Esophagus muscularis mucosa (tissue), 4 donors: ENCODE data around the gene PIGR. TPM values are rescaled to one million over a fixed set of nuclear protein-coding genes. Genes with fewer than 3 reads are reported as not detected.

Experiments
- DNase-seq: peaks from one replicate; pipeline ENCODE4 v3.0.0-alpha.2; 2017; ENCODE audit errors: extremely low spot score
- H3K27ac ChIP-seq, 4 donors: fragments of 200-600 bp; sonication (generic); replicated peaks in 1 of 4; 1 replicate in 3 of 4; 2 replicates in 1 of 4; pipeline ENCODE4 v1.5.1; 2016 to 2019; ENCODE audit warnings: mild to moderate bottlenecking in 1 of 4
- H3K27me3 ChIP-seq, 4 donors: fragments of 200-600 bp; sonication (generic); one replicate each; pipeline versions ENCODE4 v1.5.1 to v1.6.0; 2016 to 2019
- H3K36me3 ChIP-seq, 4 donors: fragments of 200-600 bp; sonication (generic); one replicate each; pipeline ENCODE4 v1.5.1; 2016 to 2019
- H3K4me1 ChIP-seq, 4 donors: fragments of 200-600 bp; sonication (generic); one replicate each; pipeline ENCODE4 v1.5.1; 2016 to 2019
- H3K4me3 ChIP-seq, 4 donors: fragments of 200-600 bp; sonication (generic); 1 replicate in 2 of 4; 2 replicates in 2 of 4; pipeline ENCODE4 v1.5.1; 2016 to 2019; ENCODE audit warnings: mild to moderate bottlenecking in 4 of 4, moderate library complexity in 1 of 4
- H3K9me3 ChIP-seq, 4 donors: fragments of 200-600 bp; sonication (generic); 1 replicate in 3 of 4; 2 replicates in 1 of 4; pipeline ENCODE4 v1.5.1; 2016 to 2019
- CTCF ChIP-seq, 3 experiments: fragments of 200-600 bp in 2 of 3; fragments of 450-650 bp in 1 of 3; sonication (generic) in 2 of 3; IDR thresholded peaks; one replicate each; pipeline ENCODE4 v1.5.1; 2017 to 2019; ENCODE audit warnings: antibody characterized with exemption in 3 of 3, mild to moderate bottlenecking in 2 of 3, moderate library complexity in 1 of 3
- EP300 ChIP-seq: sonication (generic); formaldehyde crosslinking; IDR thresholded peaks from one replicate; pipeline ENCODE4 v1.6.1; 2017; ENCODE audit warnings: antibody characterized with exemption
- POLR2A ChIP-seq: fragments of 450-650 bp; IDR thresholded peaks from one replicate; pipeline ENCODE4 v1.6.1; 2017; ENCODE audit warnings: antibody characterized with exemption, moderate library complexity, mild to moderate bottlenecking, low read depth
- POLR2AphosphoS5 ChIP-seq, 2 donors: sonication (generic); formaldehyde crosslinking; IDR thresholded peaks; one replicate each; pipeline ENCODE4 v1.6.1; 2017; ENCODE audit warnings: antibody characterized with exemption in 2 of 2
- WGBS: methylation state at CpG from one replicate; pipeline ENCODE4 v1.1.5; 2018; 5-methylcytosine and 5-hydroxymethylcytosine counted together
- intact Hi-C: fragments of 100-400 bp; cut with DNase I; formaldehyde crosslinking; loops from one replicate; pipeline ENCODE4 v1.15.1; 2023
- total RNA-seq, 4 donors: library from RNA; depleted of rRNA; stranded (reverse); fragments of >200 nt; gene quantifications; one replicate each; pipeline versions ENCODE4 v1.1.0 to v1.2.1, GENCODE V29; 2016

PIGR gene
- total RNA-seq, 4 donors from 2014 or later: 0.42 to 4.2 (median 1.1) TPM; not detected in 1

GRCh38 chr1:206913766-206914537, 32.3 kb downstream of the PIGR start:
- no peak for DNase-seq
- H3K27ac ChIP-seq: no peak overlapping the region
- H3K4me3 ChIP-seq: no peak overlapping the region
- WGBS: 87% methylated on average over 12 of the region's 12 CpGs
- peaks cover 14 to 31% (median 21%) of the 10 kb centered on the region in 4 donors for H3K4me1 ChIP-seq
- TF ChIP-seq EP300 (no peak), POLR2A (no peak), POLR2AphosphoS5 (IDR thresholded peaks at IDR 0.05) (no peak), CTCF (IDR thresholded peaks at IDR 0.05) (no peak)
- H3K36me3 ChIP-seq: no peaks in the 10 kb centered on the region
- no peaks in the 10 kb centered on the region for H3K9me3 ChIP-seq
- peaks cover 0 to 36% (median 0%) of the 10 kb centered on the region in 4 donors for H3K27me3 ChIP-seq
- intact Hi-C loops: loop anchor here (2.0 to 10.0 kb wide), 3 partner anchors 105 to 419 kb away; no protein-coding TSS in a partner anchor

GRCh38 chr1:206912445-206913095, 33.7 kb downstream of the PIGR start:
- WGBS: 26% methylated on average over 7 of the region's 7 CpGs
- Histone ChIP-seq H3K4me1 (peaks cover 14 to 37% (median 24%) of the 10 kb centered on the region in 4 donors), H3K4me3 (no peak overlapping the region), H3K36me3 (no peaks in the 10 kb centered on the region), H3K27ac (no peak overlapping the region), H3K9me3 (no peaks in the 10 kb centered on the region), H3K27me3 (peaks cover 0 to 46% (median 0%) of the 10 kb centered on the region in 4 donors)
- intact Hi-C loops: loop anchor here (2.0 to 10.0 kb wide), 3 partner anchors 104 to 418 kb away; no protein-coding TSS in a partner anchor
- TF ChIP-seq POLR2A: no peak
- no peak for TF ChIP-seq EP300
- peak; percentile 28 to 61 for TF ChIP-seq POLR2AphosphoS5 (IDR thresholded peaks at IDR 0.05)
- peak; percentile 84 to 93 (median 86) for TF ChIP-seq CTCF (IDR thresholded peaks at IDR 0.05)
- DNase-seq: peak; percentile 94

GRCh38 chr1:206911064-206911663, 35.1 kb downstream of the PIGR start:
- 0% methylated on average over 1 of the region's 1 CpG for WGBS
- peaks cover 0 to 46% (median 0%) of the 10 kb centered on the region in 4 donors for H3K27me3 ChIP-seq
- intact Hi-C loops: loop anchor here (2.0 to 10.0 kb wide), 3 partner anchors 176 to 416 kb away; no protein-coding TSS in a partner anchor
- TF ChIP-seq CTCF (IDR thresholded peaks at IDR 0.05) (peak in 2 of 3 experiments; percentile 73 to 78), EP300 (no peak)
- H3K27ac ChIP-seq: no peak overlapping the region
- no peaks in the 10 kb centered on the region for H3K36me3 ChIP-seq
- DNase-seq: no peak
- H3K4me3 ChIP-seq: no peak overlapping the region
- H3K9me3 ChIP-seq: no peaks in the 10 kb centered on the region
- H3K4me1 ChIP-seq: peaks cover 14 to 37% (median 24%) of the 10 kb centered on the region in 4 donors

GRCh38 chr1:206909883-206910318, 36.4 kb downstream of the PIGR start:
- TF ChIP-seq CTCF (IDR thresholded peaks at IDR 0.05) (no peak), POLR2A (no peak), EP300 (no peak), POLR2AphosphoS5 (IDR thresholded peaks at IDR 0.05) (no peak)
- intact Hi-C loops: loop anchor here (2.0 to 10.0 kb wide), 4 partner anchors 43 to 415 kb away; partner anchors contain the start of gene IL20
- Histone ChIP-seq H3K4me3 (peak overlapping the region; percentile 58 to 70 (median 63)), H3K36me3 (no peaks in the 10 kb centered on the region), H3K4me1 (peaks cover 14 to 37% (median 24%) of the 10 kb centered on the region in 4 donors), H3K27me3 (peaks cover 0 to 39% (median 0%) of the 10 kb centered on the region in 4 donors), H3K9me3 (no peaks in the 10 kb centered on the region), H3K27ac (peak overlapping the region; percentile 28 to 60 (median 55))
- DNase-seq: no peak
- 44% methylated on average over 6 of the region's 14 CpGs for WGBS
